Stimulated activated CD8-positive, alpha-beta memory T cell treated with anti-CD3 and anti-CD28 coated beads, Interleukin-2, amount 100 ng/mL, for 48 hours (primary cell): ENCODE data around the gene DNAH17.

Experiments
- DNase-seq, 2 donors: peaks; one replicate each; pipeline ENCODE4 v3.0.0-alpha.2; 2020; ENCODE audit warnings: low read depth in 2 of 2

The DNAH17 gene

DNA sequence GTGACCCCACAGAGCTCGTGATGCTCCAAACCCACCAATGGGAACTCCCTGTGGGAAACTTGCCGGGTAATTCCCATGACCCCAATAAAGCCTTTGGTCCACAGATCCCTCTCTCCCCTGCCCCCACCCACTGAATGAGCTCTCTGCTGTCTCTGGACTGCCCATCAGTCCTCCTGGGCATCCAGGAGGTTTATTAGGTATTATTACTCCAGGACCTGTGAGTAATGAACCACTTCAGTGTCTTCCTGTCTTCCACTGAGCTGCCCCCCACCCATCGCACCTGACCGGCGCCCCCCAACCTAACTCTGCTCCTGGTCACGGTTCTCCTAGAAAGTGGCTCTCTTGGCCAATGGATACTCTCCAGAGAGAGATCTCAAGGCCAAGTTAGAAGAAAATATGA lies 28.7 kb upstream of the DNAH17 start:
- DNase-seq, result no peak

DNA sequence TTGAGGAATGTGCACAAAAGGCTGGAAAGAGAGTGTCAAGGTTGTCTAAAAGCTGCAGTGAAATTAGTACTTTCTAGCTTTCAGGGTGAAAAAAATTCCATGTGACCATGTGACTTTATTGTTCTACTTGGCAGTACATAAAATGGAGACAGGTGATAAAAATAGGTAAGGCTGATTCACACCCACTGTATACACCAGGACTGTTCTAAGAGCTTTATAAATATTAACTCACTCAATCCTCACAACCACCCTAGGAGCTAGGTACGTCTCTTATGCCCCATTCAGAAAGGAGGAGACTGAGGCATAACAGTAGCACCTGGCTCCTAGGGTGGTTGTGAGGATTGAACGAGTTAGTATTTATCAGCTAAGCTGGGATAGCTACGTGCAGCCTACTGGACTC lies 28.2 kb upstream of the DNAH17 start:
- no peak for DNase-seq

DNA sequence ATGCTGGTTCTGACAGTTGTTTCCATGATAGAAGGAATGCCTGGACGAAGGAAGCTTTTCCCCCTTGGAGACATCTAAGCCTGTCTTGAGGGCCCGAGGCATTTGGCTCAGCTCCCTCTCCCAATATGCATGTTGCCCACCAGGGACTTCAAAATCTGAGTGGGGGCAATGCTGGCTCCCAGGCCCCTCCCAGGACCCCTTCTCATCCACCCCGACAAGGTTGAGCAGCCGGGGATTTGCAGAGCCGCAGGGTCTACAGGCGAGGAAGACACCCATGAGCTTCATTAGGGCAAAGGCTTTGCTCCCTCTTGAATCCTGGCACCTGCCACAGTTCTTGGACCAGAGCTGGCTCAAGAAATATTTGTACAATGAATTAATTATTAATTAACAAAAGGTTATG lies 25.1 kb upstream of the DNAH17 start:
- DNase-seq, result no peak

DNA sequence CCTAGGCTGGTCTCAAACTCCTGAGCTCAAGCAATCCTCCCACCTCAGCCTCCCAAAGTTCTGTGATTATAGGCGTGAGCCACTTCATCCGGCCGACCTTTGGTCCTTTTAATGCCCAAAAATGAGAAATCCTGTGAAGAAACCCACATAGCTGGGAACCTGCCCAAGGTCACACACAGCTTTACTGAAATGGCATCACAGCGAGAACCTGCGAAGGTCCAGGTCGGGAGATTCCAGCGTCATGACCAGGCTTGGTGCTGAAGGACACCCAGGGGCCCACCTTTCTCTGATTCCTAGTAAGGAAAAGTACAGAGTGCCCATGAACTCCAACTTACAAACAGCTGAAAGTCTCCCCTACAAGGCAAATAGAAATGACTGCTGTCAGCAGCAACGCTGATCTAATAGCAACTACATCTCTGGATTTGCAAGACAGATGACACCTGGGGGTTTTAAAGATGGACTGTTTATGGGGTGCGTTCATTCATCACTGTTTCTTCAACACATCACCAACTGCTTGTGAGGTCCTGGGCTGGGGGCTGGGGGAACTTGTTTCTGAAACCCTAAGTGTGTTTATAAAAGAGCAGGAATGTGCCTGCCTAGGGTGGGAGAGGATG lies 24.5 kb upstream of the DNAH17 start:
- DNase-seq, result no peak

DNA sequence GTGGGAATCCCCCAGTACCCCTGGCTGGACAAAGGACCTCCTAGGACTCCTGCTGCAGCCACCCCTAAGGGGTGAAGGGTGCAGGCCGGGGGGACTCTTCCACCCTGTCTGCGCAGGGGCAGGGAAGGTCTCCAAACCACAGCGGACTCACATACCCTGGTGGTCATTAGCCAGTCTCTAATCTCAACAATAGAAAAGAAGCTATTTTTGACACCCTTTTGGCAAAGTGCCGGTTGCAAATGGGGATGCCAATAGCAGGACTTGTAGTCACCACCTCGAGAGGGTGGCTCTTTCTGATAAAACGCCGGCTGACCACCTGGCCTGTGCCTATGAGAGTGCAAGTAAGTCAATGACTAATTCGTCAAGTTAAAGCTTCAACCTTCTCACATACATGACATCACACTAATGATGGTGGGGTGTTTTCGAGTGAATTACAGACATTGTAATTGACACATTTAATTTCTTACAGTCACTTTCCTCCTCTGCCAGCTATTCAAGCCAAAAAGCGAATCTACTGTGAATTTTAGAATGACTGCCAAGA lies 23.1 kb upstream of the DNAH17 start:
- no peak for DNase-seq

DNA sequence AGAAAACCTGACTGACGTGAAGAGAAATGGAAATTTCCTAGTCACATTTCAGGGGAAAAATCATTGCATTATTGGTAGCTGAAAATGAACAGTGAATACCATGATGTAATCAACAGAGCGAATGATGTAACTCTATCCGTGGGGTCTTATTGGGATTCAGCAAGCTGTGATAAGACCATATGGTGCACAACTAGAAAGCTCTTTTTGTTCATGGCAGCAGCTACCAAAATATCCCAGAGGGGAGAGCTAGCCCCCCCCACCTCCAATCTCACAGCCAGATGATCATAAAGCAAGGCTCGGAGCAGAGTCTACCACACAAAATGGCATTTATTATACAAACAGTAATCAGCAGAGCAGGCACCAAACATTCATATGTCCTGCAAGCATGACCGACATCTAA lies 22.2 kb upstream of the DNAH17 start:
- DNase-seq, result no peak

DNA sequence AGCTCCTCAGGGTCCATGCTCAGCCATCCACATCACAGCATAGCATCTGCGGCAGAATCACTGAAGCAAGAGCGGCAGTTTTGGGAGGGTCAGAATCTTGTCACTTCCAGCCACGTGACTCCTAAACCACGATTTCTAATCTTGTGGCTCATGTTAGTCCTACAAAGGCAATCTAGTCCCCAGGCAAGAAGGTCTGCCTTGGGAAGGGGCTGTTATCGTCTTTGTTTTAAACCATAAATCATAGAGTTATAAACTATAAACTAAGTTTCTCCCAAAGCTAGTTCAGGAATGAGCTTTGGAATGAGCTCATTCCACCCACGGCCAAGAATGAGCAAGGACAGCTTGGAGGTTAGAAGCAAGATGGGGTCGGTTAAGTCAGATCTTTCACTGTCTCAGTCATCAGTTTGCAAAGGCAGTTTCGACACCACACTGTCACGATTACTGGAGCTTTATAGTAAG lies 20.8 kb upstream of the DNAH17 start:
- DNase-seq, result no peak

DNA sequence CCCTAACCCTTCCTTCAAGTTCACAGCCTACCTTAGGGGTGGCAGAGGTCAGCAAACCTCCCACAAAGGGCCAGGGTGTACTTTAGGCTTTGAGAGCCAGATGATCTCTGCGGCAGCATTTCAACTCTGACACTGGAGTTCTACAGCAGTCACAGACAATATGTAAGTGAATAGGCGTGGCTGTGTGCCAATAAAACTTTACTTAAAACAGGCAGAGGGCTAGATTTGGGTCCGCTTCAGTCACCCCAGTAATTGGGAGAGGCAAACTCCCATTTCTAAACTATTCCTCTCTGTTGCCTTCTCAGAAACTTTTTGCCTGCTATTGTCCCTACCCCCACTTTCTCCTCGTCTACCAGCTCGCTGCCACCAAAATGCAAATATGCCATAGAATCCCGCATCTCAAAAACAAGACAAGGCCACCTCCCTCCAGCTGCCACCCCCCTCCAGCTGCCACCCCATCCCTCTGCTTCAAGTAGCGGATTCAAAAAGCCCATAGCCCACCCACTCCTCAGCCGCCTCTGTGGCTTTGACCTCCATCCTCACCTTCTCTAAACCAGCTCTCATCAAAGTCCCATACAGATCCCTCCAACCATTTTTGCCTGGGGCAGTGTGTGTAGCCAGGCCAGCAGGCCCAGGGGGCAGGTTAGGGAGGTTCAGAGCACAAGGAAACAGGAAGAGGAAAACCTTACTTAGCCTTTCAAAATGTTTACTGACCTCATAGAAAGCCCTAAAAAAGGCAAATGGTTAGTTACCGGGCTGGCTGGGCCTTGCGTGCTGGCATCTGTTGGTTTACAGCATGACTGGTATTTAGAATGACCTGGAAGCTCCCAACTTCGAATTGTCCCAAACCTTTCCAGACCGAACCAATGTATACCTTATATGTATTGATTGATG lies 19.9 kb upstream of the DNAH17 start:
- DNase-seq, result no peak

DNA sequence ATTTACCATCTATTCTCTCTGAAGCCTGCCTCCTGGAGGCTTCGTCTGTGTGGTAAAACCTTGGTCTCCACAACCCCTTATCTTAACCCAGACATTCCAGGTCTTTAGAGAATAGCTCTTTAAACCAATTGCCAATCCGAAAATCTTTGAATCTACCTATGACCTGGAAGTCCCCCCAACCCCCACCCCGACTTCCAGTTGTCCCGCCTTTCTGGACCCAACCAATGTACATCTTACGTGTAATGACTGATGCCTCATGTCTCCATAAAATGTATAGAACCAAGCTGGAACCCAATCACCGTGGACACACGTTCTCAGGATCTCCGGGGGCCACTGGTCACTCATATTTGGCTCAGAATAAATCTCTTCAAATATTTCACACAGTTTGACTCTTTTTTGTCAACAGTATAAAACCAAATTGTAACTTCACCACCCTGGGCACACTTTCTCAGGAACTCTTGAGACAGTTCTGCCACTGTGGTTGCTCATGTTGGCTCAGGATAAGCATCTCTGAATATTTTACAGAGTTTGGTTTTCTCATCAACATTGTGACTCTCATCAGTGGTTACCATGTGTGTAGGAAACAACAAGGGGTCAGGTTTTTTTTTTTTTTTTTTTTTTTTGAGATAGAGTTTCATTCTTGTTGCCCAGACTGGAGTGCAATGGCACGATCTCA lies 18.1 kb upstream of the DNAH17 start:
- DNase-seq, result no peak

DNA sequence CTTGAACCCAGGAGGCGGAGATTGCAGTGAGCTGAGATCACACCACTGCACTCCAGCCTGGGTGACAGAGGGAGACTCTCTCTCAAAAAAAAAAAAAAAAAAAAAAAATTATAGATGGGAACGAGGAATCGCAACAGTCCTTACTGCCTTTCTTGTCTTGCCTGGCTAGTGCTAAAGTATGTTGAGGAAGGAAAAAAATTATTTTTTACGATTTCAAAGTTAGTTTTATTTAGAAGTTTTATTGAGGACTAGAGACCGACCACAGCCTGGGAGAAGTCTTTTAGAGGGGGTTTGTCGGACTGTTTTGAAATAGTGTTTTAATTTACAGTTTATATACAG lies 15.8 kb upstream of the DNAH17 start:
- DNase-seq, result no peak

DNA sequence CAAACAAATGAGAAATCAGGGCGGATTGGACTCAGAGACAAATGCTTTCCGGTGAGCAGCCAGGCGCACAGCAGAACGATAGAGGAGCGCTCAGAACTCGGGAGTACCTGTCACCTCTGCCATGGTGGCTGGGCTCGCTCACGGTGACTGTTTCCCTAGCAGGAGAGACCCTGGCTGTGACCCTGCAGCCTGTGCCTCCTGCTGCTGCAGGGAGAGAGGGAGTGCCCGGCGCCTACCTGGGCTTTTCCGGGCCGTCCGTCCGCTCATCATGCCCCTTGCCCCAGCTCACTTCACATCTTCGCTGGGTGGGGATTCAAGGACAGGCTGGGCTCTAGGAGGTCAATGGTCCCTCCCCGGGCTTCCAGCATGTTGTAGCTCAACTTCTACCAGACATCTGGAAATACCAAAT lies 14.1 kb upstream of the DNAH17 start:
- DNase-seq, result no peak

DNA sequence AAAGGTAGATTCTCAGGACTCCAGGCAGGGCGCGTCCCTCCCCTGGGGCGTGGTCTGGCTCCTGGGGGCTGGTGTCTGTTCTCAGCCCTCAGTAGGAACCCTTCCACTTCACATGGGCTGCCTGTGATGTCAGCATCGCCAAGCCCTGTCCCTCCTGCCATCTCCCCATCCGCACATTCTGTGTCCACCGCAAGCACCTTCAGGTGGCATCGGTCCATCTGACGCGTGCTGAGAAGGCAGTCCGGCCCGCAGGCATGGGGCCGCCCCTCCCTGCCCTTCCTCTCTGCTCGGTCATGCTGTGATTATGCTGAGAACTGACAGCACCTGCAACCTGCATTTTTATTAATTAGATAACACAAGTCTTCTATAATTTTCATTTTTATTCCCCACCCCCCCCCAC lies 12.7 kb upstream of the DNAH17 start:
- DNase-seq, result no peak

DNA sequence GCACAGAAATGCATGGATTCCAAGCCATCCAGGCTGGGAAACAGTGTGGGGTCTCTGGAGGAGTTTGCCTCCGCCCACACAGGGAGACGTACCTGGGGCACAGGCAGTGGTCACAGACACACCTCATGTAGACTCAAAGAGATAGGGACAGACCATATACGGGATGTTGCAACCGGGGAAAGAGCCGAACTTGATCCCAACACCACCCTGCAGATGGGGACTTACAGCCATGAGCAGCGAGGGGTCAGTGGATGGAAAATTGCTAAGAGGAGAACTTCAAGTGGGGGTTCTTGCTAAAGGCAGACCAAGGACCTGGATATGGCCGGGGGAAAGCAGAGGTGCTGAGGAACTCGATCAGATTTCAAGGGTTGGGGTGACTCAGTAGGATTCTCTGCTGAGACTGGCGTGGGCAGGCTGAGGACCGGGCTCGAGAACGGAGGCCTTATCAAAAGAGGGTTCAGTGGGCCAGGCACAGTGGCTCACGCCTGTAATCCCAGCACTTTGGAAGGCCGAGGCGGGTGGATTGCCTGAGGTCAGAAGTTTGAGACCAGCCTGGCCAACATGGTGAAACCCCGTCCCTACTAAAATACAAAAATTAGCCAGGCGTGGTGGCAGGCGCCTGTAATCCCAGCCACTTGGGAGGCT lies 12.0 kb upstream of the DNAH17 start:
- no peak for DNase-seq

DNA sequence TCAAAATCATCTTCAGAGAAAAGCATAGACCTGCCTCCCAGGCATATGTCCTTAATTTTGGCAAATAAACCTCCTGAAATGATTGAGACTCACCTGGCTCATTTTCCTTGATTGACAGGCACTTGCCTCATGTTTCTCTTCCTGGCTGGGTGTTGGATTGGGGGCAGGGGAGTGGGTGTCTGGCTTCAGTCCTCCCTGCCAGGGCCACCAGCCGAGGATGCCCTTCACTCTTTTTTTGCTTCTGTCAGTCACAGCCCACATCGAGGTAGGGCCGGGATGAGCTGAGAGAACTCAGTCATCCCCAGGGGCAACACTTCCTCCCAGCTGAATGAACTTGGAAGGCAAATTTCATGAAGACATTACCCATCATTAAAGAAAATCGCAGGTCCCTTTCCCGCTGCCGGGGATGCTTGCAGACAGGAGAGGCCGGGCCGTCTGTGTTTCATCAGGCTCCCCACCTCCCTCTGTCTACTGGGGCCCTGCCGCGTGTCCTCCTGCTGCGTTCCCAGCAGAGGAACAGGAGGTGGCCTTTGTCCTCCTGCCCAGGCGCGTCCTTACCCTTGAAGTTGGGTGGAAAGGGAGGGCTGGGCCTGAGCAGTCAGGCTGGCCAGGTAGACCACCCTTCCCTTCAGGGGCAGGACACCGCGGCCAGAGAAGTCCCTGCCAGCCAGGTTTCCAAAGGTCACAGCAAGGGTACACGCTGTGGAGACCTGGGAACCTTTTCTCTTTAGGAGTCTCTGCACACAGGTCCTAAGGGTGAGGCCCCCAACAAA lies 11.2 kb upstream of the DNAH17 start:
- DNase-seq, result no peak

DNA sequence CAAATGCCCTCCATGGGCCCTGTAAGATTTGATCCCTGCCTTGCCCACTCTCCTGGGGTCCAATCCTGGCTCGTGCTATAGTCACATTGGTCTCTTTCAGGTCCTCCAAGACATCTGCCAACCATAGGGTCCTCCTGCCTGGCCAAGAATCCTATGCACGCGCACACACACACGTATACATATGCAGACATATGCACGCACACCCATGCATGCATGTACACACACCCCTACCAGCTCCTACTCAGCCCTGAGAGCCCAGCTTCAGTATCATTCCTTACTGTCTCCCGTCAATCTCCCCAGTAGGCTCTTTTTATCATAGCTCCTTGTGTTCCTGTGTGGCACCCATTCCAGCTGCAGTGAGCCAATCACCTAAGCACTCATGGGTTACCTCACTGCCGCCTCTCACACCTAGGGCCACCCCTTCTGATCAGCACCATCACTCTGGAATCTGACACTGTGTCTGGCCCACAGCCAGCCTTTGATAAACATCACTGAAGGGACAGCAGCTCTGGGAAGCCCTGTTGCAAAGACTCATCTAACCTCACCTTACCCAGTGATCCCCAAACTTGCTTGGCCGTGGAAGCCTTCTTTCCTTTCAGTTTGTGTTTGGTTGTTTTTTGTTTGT lies 7.9 kb upstream of the DNAH17 start:
- DNase-seq, result no peak

DNA sequence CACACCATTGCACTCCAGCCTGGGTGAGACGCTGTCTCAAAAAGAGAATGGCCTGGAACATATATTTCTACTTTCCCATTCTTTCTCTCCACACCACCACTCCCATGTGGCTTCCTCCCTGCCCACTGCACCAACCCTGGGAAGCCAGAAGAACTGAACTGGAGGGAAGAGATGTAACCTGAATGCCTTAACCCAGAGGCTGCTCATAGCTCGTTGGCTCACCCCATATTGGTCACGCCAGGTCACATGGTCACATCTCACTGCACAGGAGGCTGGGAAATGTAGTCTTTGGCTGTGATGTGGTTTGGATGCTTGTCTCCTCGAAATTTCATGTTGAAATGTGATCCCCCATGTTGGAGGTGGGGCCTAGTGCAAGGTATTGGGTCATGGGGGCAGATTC lies 5.9 kb upstream of the DNAH17 start:
- no peak for DNase-seq

DNA sequence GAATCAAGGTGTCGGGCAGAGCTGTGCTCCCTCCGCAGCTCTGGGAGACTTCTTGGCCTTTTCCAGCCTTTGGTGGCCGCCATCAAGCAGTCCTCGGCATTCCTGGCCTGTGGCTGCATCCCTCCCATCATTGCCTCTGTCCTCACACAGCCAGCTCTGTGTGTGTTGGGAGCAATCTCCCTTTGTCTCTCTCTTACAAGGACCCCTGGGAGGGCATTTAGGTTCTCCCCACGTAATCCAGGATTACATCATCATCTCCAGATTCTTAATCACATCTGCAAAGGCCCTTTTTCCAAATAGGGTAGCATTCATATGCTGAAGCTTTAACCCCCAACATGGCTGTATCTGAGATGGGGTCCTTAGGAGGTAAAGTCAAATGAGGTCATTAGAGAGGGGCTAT lies 4.1 kb upstream of the DNAH17 start:
- no peak for DNase-seq

DNA sequence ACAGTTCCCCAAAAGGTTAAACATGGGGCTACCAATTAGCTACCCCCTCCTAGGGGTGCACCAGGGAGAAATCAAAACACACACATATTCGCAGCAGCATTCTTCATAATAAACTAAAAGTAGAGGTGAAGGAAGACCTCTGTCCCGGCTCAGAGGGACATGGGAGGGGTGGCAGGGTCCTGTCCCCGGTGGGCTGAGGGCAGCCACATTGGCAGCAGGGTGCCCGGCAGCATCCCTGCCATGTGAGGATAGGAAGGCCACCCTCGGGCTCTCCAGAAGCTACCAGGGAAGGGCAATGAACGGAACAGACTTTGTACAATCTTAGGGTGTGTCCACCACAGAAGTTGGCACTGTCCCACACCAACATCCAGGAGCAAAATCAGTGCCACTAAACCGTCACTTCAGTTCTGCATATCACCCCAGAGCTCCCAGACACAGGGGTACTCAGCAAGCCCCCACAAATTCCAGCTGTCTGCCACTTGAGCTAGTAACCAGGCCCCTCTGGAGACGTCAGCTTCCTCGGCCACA lies 3.1 kb upstream of the DNAH17 start:
- no peak for DNase-seq

DNA sequence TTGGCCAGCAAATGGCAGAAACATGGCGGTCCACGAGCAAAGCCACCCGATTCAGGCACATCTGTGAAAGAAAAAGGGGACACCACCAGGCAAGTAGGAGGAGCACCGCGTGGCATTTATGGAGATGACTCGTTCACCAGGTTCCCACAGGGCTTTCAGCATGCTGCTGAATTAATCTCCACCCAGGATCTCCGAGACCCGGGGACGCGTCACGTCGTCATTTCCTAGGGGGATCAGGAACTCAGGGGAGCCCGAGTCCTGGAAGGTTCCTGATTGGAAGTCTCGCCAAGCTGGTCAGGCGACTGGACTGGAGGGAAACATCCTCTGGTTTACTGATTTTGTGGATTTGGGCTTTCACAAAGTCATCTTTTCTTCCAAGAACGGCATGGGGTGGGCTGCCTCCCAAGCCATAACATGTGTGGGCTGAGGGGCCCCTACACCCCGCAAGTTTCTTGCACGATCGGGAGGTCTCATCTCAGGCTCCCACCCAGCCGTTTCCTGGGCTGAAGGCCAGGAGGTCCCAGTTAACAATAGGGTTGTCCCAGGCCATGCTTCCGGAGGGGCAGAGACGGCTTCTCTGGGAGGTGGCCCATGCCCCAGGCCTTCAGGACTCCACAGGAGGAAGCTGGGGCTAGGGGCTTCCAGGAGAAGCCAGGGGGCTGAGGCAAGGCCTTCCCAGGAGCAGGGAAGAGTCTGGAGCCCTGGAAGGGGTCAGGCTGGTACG lies 645 bp downstream of the DNAH17 start:
- DNase-seq, result no peak

DNA sequence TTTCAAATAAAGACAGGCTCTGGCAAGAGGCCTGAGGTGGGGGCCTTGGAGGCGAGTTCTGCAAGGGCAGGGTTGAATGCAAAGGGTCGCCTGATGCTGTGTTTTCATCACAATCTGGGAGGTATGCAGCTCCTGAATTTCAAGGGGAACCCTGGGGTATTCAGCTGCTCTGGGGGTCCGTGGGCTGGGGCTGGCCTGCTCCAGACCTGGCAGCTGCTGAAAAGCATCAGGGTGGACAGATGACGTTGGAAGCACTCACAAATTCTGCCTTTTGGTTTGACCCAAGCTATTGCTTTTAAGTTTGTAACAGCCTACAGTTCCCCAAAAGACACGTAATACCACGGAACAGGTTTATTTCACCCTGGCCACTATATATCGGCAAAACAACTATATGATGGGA lies 1.3 kb downstream of the DNAH17 start:
- DNase-seq, result no peak
